NOMO-1 treated with dmso at 0.1 percent for 144 hours (cell line): ENCODE measurements around the gene ARHGEF19.
"Not testable (repeated sequence)": the region's sequence is repeated elsewhere in the genome, so short reads cannot be mapped to it uniquely, and the experiment has no call there.

Source experiments
- DNase-seq: peaks from one replicate; lab custom pipeline; 2025; ENCODE audit not compliant: unreplicated experiment; lab: John Stamatoyannopoulos, UW

Gene ARHGEF19

GRCh38 chr1:16222716-16223115 lies 10.3 kb upstream of the ARHGEF19 start:
- not testable (repeated sequence) for DNase-seq

- no peak for DNase-seq
Observed at GRCh38 chr1:16221499-16221898, 9.0 kb upstream of the ARHGEF19 start.

- DNase-seq: no peak
Observed at GRCh38 chr1:16219968-16220500, 7.6 kb upstream of the ARHGEF19 start.

GRCh38 chr1:16218674-16219071 lies 6.2 kb upstream of the ARHGEF19 start:
- no peak for DNase-seq

GRCh38 chr1:16218014-16218673 lies 5.7 kb upstream of the ARHGEF19 start:
- no peak for DNase-seq

- DNase-seq: peak; percentile 93
Observed at GRCh38 chr1:16217061-16217785, 4.8 kb upstream of the ARHGEF19 start.

GRCh38 chr1:16215882-16216753 lies 3.7 kb upstream of the ARHGEF19 start:
- DNase-seq: no peak

GRCh38 chr1:16215240-16215639 lies 2.8 kb upstream of the ARHGEF19 start:
- not testable (repeated sequence) for DNase-seq

- DNase-seq: not testable (repeated sequence)
Observed at GRCh38 chr1:16213544-16213943, 1.1 kb upstream of the ARHGEF19 start.

- no peak for DNase-seq
Observed at GRCh38 chr1:16213013-16213412, 561 bp upstream of the ARHGEF19 start.

- DNase-seq: no peak
Observed at GRCh38 chr1:16211824-16212223, 628 bp downstream of the ARHGEF19 start.

- no peak for DNase-seq
Observed at GRCh38 chr1:16210581-16210980, 1.9 kb downstream of the ARHGEF19 start.

- DNase-seq: no peak
Observed at GRCh38 chr1:16209847-16210407, 2.5 kb downstream of the ARHGEF19 start.

- no peak for DNase-seq
Observed at GRCh38 chr1:16209132-16209846, 3.2 kb downstream of the ARHGEF19 start.

GRCh38 chr1:16208270-16208987 lies 4.0 kb downstream of the ARHGEF19 start:
- DNase-seq: no peak

GRCh38 chr1:16207318-16208269 lies 4.9 kb downstream of the ARHGEF19 start:
- DNase-seq: peak; percentile 10

GRCh38 chr1:16206547-16207317 lies 5.7 kb downstream of the ARHGEF19 start:
- peak; percentile 96 for DNase-seq
